Measurements from ENCODE around the gene ARHGEF10L.

ARHGEF10L gene

GRCh38 chr1:17574516-17574915 is 35.0 kb downstream of the ARHGEF10L start:
- no peak for TF ChIP-seq EZH2phosphoT487 (IDR thresholded peaks at IDR 0.05; ENCODE audit: borderline replicate concordance, low read length)
- TF ChIP-seq, protein P1, sequence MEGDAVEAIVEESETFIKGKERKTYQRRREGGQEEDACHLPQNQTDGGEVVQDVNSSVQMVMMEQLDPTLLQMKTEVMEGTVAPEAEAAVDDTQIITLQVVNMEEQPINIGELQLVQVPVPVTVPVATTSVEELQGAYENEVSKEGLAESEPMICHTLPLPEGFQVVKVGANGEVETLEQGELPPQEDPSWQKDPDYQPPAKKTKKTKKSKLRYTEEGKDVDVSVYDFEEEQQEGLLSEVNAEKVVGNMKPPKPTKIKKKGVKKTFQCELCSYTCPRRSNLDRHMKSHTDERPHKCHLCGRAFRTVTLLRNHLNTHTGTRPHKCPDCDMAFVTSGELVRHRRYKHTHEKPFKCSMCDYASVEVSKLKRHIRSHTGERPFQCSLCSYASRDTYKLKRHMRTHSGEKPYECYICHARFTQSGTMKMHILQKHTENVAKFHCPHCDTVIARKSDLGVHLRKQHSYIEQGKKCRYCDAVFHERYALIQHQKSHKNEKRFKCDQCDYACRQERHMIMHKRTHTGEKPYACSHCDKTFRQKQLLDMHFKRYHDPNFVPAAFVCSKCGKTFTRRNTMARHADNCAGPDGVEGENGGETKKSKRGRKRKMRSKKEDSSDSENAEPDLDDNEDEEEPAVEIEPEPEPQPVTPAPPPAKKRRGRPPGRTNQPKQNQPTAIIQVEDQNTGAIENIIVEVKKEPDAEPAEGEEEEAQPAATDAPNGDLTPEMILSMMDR (IDR thresholded peaks at IDR 0.05; ENCODE audit: low read depth, low read length, poor library complexity, severe bottlenecking): no peak
- H3K79me2 ChIP-seq (ENCODE audit: control insufficient read depth, low read length): no peaks in the 10 kb centered on the region

DNA sequence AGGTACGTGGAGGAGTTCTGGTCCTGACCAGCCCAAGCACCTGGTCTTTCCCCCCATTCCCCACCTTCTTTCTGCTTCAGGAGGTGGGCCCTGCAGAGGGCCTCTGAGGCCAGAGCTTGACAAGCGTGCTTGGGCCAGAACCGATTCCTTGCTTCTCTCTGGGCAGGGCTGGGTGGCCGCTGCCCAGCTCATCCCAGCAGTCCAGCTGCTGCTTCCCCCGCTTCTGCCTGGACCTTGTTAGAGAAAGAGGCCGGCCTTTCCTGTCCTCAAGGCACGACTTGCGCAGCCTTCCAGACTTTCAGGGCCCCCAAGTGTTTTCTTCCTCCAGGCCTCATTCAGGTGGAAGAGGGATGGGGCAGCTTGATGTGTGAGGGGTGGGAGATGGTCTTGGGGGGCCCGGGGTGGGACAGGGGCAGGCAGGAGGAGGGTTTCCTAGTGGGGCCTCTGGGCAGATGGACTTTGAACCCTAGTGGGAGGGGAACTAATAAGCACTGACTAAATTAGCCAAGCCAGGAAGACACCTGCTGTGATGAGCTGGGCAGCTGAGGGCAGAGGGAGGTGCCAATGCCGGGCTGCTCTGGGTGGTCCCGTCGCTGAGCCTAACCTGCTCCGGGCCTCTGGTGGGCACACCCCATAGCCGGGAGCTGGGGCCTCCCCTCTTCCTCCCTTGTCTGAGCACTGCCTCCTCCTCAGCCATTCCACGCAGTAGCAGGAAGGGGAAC is 36.5 kb downstream of the ARHGEF10L start:
- Histone ChIP-seq H3K79me2 (ENCODE audit: control insufficient read depth, low read length) (no peaks in the 10 kb centered on the region), H3K36me3 (ENCODE audit: control insufficient read depth, low read length) (no peaks in the 10 kb centered on the region), H3F3A (ENCODE audit: control insufficient read depth, insufficient read depth) (no peaks in the 10 kb centered on the region), H3K27ac (ENCODE audit: low read depth, low read length) (no peak overlapping the region), H3K9me2 (replicated peaks; ENCODE audit: control insufficient read depth, low read length) (no peaks in the 10 kb centered on the region), H3K4me1 (ENCODE audit: control insufficient read depth, low read length) (no peaks in the 10 kb centered on the region), H3K27me3 (ENCODE audit: control insufficient read depth, low read length) (no peaks in the 10 kb centered on the region), H3K4me3 (ENCODE audit: low read length) (no peak overlapping the region), H4K20me1 (ENCODE audit: control insufficient read depth, insufficient read depth, low read depth, low read length) (no peaks in the 10 kb centered on the region), H3K9me3 (ENCODE audit: control insufficient read depth, insufficient read depth, low read length) (no peaks in the 10 kb centered on the region), H3K4me2 (ENCODE audit: low read length) (no peak overlapping the region)
- no peak for TF ChIP-seq EZH2phosphoT487 (IDR thresholded peaks at IDR 0.05; ENCODE audit: borderline replicate concordance, low read length)
- TF ChIP-seq, protein P1 (IDR thresholded peaks at IDR 0.05; ENCODE audit: low read depth, low read length, poor library complexity, severe bottlenecking): no peak

More at GRCh38 chr1:17574516-17574915, 35.0 kb downstream of the ARHGEF10L start:
- Histone ChIP-seq H3K9me3 (ENCODE audit: control insufficient read depth, insufficient read depth, low read length) (no peaks in the 10 kb centered on the region), H3K27ac (ENCODE audit: low read depth, low read length) (no peak overlapping the region), H3K4me3 (ENCODE audit: low read length) (no peak overlapping the region), H3K27me3 (ENCODE audit: control insufficient read depth, low read length) (no peaks in the 10 kb centered on the region), H3K36me3 (ENCODE audit: control insufficient read depth, low read length) (no peaks in the 10 kb centered on the region), H3K9me2 (replicated peaks; ENCODE audit: control insufficient read depth, low read length) (no peaks in the 10 kb centered on the region), H4K20me1 (ENCODE audit: control insufficient read depth, insufficient read depth, low read depth, low read length) (no peaks in the 10 kb centered on the region), H3K4me1 (ENCODE audit: control insufficient read depth, low read length) (no peaks in the 10 kb centered on the region), H3F3A (ENCODE audit: control insufficient read depth, insufficient read depth) (no peaks in the 10 kb centered on the region), H3K4me2 (ENCODE audit: low read length) (no peak overlapping the region)

DNA sequence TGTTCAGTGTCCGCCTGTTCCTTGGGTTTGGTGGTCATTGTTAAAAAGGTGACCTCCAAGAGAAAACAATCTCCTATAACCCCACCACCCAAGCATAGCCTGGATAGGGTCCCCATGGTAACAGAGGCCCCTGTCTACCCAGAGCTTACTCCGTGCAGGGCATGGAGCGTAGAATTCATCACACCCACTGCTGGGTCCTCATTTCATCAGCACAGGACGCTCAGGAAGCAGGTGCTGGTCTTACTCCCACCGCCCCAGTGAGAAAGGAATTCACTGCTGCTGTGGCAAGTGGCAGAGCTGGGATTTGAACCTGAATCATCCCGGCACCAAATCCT is 37.0 kb downstream of the ARHGEF10L start:
- H3K36me3 ChIP-seq (ENCODE audit: control insufficient read depth, low read length): no peaks in the 10 kb centered on the region
- no peak overlapping the region for H3K4me3 ChIP-seq (ENCODE audit: low read length)
- H3K27me3 ChIP-seq (ENCODE audit: control insufficient read depth, low read length): no peaks in the 10 kb centered on the region
- H4K20me1 ChIP-seq (ENCODE audit: control insufficient read depth, insufficient read depth, low read depth, low read length): no peaks in the 10 kb centered on the region
- no peak for TF ChIP-seq EZH2phosphoT487 (IDR thresholded peaks at IDR 0.05; ENCODE audit: borderline replicate concordance, low read length)
- TF ChIP-seq, protein P1 (IDR thresholded peaks at IDR 0.05; ENCODE audit: low read depth, low read length, poor library complexity, severe bottlenecking): no peak
- no peaks in the 10 kb centered on the region for H3K79me2 ChIP-seq (ENCODE audit: control insufficient read depth, low read length)
- no peaks in the 10 kb centered on the region for H3F3A ChIP-seq (ENCODE audit: control insufficient read depth, insufficient read depth)
- no peaks in the 10 kb centered on the region for H3K9me3 ChIP-seq (ENCODE audit: control insufficient read depth, insufficient read depth, low read length)
- H3K9me2 ChIP-seq (replicated peaks; ENCODE audit: control insufficient read depth, low read length): no peaks in the 10 kb centered on the region
- H3K4me1 ChIP-seq (ENCODE audit: control insufficient read depth, low read length): no peaks in the 10 kb centered on the region
- no peak overlapping the region for H3K4me2 ChIP-seq (ENCODE audit: low read length)
- H3K27ac ChIP-seq (ENCODE audit: low read depth, low read length): no peak overlapping the region

All from DOHH2 (cell line).